GM19463 (cell line): ENCODE results near the gene LEO1.
"Not testable (repeated sequence)": the region's sequence is repeated elsewhere in the genome, so short reads cannot be mapped to it uniquely, and the experiment has no call there.

ENCODE experiments used
- ATAC-seq: cut with Tn5 transposase; IDR thresholded peaks from one replicate; pipeline ENCODE4 v1.9.1; 2021; ENCODE audit warnings: mild to moderate bottlenecking, moderate library complexity; ENCODE audit not compliant: unreplicated experiment

LEO1 gene

DNA sequence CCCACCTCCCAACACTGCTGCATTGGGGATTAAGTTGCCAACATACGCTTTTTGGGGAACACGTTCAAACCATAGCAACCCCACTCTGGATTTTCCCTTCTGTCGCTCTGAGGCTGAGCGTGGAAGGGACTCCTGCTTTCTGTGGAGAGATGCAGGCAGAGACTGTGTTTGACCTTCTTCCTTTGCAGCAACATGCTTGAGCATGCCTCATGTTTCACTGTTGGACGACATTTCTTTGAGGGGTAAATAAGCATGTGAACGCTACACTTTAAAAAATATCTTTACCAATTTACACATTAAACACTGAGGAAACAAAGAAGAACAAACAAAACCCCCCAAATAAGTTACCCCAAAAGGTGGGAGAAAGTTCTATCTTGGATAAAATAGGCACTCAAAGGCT, 33.2 kb upstream of the LEO1 start:
- ATAC-seq: no peak

DNA sequence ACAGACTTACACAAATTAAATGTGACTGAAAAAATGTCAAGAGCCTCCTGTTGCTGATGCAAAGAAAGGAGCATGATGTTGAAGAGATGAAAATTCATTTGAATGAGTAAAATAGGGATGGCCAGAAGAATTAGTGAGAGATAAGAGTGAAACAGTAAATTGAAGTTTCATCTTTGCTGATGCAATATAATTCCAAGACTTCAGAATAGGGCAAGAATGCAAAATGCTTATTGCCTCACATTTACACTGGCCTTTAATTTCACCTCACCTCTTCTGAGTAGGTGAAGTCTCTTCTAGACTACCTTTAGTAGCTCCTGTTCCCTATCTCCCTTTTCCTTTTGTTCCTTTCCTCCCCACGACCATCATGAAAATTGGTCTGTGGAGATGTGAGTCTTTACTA, 32.1 kb upstream of the LEO1 start:
- ATAC-seq: no peak

DNA sequence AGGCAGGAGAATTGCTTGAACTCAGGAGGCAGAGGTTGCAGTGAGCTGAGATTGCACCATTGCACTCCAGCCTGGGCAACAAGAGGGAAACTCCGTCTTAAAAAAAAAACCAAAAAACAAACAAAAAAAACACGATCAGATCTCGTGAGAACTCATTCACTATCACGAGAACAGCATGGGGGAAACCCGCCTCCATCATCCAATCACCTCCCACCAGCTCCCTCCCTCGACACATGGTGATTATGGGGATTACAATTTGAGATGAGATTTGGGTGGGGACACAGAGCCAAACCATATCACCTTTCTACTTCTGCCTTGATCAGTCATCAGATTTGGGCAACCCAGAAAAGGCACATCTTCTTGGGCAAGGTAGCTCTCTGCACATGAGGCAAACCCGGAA, 31.5 kb upstream of the LEO1 start:
- not testable (repeated sequence) for ATAC-seq

DNA sequence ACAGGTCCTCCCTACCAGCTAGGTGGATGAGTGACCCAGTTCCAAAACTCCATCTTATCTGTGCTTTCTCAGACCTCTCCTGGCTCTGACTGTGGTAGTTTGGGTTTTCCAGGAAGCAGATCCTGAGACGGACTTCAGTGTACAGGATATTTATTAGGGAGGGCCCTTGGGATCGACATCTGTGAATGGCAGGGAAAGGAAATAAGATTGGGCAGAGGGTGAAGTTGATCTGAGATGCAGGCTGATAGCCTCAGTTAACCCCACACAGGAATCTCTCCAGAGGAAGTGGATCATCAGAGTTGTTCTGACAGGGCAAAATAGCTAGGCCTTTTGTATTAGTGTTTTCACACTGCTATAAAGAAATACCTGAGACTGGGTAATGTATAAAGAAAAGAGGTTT, 30.8 kb upstream of the LEO1 start:
- ATAC-seq: no peak

DNA sequence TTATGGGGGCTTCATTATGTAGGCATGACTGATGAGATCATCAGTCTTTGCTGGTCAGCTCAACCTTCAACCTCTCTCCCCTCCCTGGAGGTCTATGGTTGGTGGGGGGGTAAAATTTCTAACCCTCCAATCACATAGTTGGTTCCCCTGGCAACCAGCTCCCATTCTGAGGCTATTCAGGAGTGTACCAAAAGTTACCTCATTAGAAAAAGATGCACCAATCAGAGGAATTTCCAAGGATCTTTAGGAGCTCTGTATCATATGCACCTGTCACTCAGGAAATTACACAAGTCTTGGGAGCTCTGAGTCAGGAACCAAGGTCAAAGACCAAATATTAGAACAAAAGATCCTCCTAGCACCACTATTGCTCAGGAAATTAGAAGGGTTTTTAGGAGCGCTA, 21.4 kb upstream of the LEO1 start:
- no peak for ATAC-seq

DNA sequence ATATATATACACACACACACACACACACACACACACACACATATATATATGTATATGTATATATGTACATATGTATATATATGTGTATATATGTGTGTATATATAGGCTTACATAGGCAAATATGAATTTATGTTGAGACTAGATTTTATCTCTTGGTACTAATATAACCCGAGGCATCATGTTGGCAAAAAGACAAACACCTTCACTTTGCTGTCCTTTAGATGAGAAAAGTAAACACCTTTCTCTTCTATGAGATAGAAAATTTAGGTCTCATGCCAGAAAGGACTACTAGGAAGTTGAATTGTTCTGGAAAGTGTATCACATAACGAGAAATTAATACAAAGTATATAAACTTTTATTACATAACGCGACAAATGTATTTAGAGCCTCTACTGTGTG, 19.6 kb upstream of the LEO1 start:
- ATAC-seq: no peak

DNA sequence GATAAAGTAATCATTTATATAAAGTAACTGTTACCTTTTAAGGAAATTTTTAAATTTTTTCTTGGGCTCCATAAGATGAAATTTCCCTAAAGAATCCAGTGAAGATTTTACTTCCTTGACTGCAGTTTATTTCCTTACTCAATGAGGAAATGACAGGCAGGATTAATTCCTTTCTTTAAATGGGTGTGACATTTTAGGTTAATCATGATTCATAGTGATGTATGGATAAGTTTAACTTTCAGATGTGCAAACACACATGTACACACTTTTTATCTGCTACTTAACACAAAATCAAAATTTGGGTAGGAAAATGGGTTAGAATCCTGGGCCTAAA, 11.2 kb upstream of the LEO1 start:
- ATAC-seq: no peak

DNA sequence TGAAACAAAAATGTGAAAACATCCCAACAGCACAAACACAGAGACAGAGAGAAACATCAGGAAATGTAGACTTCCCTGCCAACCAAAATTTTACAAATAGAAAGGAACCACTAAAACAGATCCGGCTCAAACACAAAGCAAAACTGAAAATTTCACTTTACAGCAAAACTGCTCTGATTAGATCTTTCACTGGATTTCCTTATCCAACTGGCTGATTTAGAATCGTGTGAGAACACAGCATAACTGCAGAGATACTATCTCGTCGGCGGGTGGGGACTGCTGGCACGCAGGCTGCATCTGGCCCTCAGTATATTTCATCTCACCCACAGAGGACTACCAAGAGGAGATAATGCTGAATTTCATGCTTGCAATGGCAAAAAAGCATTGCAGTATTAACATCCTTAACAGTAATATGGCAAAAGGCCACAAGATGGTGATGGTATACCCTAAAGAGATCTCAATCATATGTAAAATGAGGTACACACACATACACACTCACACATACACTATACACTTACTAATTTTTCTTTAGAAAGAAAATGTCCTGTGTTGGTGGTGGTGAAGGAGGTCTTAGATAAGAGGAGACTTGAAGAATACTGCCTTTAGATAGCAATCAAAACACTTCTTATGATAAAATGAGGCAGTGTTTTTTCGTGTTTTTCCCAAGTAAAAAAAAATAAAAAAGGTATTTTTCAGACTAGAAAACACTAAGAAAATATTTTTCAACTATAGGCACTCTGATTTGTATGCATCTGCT, 10.6 kb upstream of the LEO1 start:
- peak; percentile 93 for ATAC-seq

DNA sequence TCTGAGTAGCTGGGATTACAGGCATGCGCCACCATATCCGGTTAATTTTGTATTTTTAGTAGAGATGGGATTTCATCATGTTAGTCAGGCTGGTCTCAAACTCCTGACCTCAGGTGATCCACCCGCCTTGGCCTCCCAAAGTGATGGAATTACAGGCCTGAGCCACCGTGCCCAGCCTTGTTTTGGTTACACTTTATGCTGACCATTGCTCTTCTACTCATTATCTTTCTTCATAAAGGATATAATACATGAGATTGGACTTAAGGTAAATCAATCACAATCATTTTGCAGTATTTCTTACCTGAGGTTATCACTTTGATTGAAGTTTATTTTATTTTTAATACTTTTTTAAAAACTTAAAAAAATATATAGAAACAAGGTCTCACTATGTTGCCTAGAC, 2.2 kb upstream of the LEO1 start:
- no peak for ATAC-seq

DNA sequence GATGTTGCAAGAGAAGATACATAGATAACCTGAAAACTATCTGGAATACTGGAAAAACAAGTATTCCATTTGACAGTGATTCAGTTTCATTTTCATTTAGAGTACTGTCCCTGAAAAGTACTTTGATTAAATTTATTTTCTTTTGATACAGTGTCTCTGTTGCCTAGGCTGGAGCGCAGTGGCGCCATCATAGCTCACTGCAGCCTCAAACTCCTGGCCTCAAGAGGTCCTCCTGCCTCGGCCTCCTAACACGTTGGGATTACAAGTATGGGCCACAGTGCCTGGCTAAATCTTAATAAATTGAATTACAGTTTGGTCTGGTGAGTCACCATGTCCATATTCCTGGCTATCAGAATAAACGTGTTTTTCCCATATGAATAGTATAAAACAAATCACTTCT, 1.6 kb upstream of the LEO1 start:
- no peak for ATAC-seq

DNA sequence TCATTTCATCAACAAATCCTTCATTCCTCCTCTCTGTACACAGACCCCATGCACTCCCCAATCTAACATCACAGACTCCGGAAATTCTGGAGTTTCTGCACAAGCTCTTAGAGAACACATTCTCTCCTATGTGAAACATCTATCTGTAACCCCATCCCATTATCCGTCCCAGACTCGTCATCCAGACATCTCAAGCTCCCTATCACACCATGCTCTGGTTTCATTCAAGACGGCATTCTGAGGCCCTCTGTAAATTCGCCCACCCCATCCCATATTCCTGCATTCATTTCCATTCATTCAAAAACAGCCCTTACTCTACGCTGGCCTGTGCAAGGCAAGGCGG, 575 bp downstream of the LEO1 start:
- peak; percentile 4 for ATAC-seq

DNA sequence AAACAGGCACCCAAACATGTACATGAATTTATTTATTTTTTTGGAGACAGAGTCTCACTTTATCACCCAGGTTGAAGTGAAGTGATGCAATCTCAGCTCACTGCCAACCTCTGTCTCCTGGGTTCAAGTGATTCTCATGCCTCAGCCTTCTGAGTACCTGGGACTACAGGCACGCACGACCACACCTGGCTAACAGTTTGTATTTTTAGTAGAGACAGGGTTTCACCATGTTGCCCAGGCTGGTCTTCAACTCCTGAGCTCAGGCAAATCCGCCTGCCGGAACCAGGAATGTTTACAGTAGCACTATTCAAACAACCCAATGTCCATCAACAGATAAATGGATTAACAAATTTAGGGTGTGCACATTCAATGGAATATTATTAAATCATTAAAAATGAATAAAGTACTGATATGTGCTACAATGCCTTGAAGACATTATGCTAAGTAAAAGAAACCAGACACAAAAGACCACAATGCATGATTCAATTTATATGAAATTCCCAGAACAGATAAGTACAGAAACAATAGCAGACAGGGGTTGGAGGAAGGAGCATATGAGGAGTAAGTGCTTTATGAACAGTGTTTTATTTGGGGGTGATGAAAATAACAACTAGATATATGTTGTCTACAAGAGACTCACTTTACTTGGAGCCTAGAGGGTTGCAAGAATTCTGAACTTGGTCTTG, 1.3 kb downstream of the LEO1 start:
- ATAC-seq: no peak

DNA sequence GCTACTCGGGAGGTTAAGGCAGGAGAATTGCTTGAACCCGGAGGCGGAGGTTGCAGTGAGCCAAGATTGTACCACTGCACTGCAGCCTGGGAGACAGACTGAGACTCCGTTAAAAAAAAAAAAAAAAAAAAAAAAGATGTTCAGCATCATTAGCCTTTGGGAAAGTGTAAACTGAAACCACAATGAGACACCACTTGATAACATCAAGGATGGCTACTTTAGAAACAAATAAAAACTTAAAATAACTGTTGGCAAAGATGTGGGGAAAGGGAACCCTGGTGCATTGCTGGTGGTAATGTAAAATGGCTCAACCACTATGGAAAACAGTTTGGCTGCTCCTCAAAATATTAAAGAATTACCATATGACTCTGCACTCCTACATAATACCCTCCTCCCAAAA, 1.9 kb downstream of the LEO1 start:
- ATAC-seq: no peak

DNA sequence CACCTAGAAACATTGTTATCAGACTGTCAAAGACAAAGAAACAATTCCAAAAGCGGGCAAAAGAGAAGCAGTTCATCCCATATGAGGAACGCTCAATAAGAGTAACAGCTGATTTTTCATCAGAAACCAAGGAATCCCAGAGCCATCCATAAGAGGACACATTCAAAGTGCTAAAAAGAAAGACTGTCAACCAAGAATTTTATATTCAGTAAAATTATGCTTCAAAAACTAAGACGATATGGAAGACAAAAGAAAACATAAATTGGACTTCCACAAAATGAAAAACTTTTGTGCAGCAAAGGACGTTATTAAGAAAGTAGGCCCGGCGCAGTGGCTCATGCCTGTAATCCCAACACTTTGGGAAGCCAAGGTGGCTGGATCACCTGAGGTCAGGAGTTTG, 4.0 kb downstream of the LEO1 start:
- no peak for ATAC-seq

DNA sequence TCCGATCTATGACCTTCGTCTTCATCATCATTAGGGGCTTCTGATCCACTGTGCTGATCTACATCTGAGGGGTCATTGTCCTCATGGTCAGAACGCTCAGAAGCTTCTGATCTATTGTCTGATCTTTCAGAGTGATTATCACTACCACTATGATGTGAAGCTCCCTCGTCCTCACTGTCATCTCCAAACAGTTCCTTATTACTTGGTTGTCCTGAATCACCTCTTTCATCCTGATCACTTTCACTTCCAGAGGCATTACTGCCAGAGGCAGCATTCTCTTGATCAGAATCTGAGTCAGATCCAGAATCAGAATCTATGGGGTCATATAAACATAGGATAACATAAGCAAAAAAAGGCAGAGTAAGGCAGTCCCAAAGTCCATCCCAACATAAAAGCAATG, 5.4 kb downstream of the LEO1 start:
- ATAC-seq: no peak

DNA sequence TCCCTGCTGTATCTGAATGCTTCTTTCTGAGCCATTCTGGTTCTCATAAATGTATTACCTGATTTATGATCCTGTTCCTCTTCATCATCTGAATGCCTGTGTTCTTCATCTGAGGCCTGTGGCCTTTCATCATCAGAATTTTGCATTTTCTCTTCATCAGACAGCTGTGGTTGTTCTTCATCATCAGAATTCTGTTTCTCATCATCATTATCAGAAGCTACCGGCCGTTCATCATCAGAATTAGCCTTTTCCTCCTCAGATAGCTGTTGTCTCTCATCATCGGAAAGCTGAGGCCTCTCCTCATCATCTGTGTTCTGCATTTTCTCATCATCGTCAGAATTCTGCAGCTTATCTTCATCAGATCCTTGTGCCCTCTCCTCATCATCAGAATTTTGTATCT, 5.9 kb downstream of the LEO1 start:
- no peak for ATAC-seq

DNA sequence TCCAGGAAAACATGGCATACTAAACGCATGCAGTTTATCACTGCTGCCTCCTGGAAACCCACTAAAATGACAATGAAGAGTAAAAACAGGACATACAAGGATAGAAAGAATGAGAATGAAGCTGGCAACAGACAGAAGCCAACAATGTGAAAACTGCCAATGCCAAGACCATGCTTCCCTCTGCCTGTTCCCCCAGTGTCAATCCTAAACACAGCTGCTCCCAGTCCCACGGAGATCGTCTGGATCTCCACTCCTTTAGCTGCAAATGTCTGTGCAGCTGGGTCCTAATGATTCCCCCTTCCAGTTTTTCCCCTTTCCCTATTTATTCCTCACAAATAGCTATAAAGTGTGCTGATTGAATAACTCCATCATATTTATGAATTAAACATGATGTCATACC, 16.1 kb downstream of the LEO1 start:
- no peak for ATAC-seq

DNA sequence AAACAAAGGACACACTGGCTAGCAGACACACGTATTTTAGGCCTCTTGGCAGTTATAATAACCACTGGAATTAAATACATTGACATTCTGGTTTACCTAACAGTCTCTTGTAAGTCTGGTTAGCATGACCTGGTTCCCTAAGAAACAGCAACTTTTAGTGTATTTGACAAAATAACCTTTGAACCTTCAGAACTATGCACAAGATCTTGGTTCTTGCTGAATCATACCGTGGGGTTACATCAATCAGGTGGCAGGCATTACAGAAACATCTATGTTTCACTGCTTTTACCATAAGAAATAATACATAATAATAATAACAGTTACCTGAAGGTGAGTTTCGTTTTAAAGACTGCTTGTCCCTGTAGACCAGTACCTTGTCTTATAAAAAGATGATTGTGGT, 18.8 kb downstream of the LEO1 start:
- no peak for ATAC-seq

DNA sequence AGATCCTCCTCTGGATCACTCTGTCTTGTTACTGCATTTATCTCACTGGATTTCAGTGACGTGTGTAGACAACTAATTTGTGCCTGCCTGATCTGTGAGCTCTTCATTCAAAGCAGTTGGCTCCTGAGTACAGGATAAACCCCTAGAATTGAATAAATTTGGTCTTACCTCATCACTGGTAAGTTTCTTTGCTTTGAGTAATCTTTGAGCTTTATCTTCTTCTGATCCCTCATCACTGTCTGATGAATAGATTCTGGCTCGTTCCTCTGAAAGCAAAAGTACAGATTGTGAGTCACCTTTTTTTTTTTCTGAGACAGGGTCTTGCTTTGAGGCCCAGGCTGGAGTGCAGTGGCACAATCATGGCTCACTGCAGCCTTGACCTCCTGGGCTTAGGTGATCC, 24.5 kb downstream of the LEO1 start:
- ATAC-seq: no peak

DNA sequence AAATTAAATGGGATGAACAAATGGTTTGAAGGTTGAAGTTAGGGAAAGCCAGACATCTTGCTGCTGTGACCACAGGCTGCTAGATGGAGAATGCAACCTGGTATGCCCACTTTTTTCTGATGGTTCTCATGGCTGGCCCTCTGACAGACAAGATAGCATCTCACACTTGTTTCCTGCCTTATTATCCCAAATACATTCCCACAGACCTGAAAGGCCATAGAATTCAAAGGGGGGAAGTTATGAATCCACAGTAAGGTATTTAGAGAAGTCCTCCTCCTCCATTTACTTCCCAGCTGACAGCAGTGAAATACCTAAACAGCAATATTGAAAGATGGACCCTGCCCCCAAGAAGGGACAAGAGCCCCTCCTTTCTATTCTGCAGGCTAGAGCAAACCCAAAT, 32.4 kb downstream of the LEO1 start:
- ATAC-seq: no peak

DNA sequence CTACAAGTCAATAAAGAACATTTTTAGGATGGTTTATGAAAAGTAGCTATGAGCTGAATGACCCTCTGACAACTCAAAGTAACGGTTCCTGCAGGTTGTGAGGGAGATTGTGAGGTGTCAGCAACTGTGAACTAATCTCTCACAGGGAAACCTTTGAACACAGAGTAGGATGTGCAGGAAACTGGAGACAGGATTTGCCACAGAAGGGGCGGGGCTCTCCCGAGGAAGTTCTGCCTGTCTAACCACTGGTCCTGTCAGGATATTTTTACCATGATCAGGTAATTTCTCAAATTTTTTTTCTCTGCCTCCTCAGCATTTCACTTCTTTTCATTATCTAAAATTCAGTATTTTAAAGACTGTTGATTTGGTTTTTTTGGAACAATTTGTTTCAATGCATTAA, 33.3 kb downstream of the LEO1 start:
- ATAC-seq: no peak

DNA sequence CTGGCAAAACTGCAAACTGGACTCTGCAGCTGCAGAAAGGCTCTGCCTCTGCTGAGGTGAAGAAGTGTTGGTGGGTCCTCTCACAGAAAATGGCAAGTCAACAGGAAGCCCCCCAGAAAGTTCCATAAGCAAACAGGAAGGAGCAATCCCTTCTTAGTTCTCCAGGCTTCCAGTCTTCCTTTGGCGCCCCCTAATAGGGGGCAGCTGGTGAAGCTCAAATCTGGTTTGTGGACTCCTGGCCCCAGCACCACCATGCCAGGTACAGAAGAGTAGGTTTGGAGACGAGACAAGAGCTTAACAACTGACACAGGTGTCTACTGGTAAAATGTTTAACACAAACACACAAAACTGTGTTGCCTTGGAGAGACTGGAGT, 35.5 kb downstream of the LEO1 start:
- no peak for ATAC-seq

DNA sequence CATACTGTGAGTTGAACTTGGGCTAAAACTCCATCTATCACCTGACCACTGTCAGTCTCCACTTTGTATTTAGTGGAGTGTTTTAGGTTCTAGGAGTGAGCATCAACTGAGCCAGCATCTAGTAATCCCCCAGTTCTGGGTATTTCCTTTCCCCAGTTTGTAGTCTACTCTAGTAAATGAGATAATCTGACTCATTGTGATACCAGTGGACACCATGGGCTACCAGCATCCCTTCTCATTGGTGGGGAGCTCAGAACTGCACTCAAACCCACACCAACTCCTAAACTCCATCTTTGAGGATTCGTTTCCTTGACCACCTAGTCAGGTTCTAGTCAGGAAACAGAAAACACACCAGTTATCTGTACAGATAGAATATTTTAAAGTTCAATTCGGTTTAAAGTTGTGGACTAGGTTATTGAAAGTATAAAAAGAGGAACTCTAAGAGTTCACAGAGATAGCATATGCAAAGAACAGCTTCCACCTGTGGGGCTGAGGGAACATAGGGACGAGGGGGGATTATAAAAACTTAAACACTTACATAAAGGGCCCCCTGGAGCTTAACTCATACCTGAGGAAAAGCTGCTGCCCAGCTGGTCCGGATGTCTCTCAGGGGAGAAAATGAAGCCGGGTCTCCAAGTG, 36.0 kb downstream of the LEO1 start:
- ATAC-seq: peak; percentile 94
